H1 (cell line): ENCODE data around the gene OCIAD1. TPM values are rescaled to one million over a fixed set of nuclear protein-coding genes. Genes with fewer than 3 reads are reported as not detected.

Experiments used
- ATF3 ChIP-seq: IDR thresholded peaks from 2 replicates; pipeline ENCODE4 v1.6.1; 2011; ENCODE audit warnings: low read depth, mild to moderate bottlenecking, low read length; ENCODE audit not compliant: insufficient read depth
- BCL11A ChIP-seq, 2 experiments: IDR thresholded peaks; one replicate each; pipeline ENCODE4 v1.6.1; 2011; ENCODE audit warnings: low read depth in 2 of 2, low read length in 2 of 2, mild to moderate bottlenecking in 2 of 2
- BRCA1 ChIP-seq: IDR thresholded peaks from 2 replicates; pipeline ENCODE4 v1.6.1; 2012; ENCODE audit warnings: low read depth, low read length, improper control_type of control experiment
- CBX8 ChIP-seq: fragments of 300-800, 300-1000 bp; sonication (generic); IDR thresholded peaks from 2 replicates; pipeline ENCODE4 v1.7.1; 2016; ENCODE audit warnings: low read depth, low read length, borderline replicate concordance
- CHD1 ChIP-seq: IDR thresholded peaks from 2 replicates; pipeline ENCODE4 v1.6.1; 2012; ENCODE audit warnings: low read depth, low read length, improper control_type of control experiment
- CHD2 ChIP-seq: IDR thresholded peaks from 2 replicates; pipeline ENCODE4 v1.6.1; 2012; ENCODE audit warnings: low read length, improper control_type of control experiment
- CTBP2 ChIP-seq: IDR thresholded peaks from 2 replicates; pipeline ENCODE4 v1.7.0; 2011; ENCODE audit warnings: borderline replicate concordance, mild to moderate bottlenecking, moderate library complexity, mixed read lengths, low read length; ENCODE audit not compliant: insufficient read depth, insufficient read length
- EGR1 ChIP-seq: IDR thresholded peaks from 2 replicates; pipeline ENCODE4 v1.6.1; 2011; ENCODE audit warnings: low read depth, low read length, borderline replicate concordance
- EP300 ChIP-seq, 2 experiments: IDR thresholded peaks; 1 replicate in 1 of 2; 2 replicates in 1 of 2; pipeline ENCODE4 v1.6.1; 2011 to 2012; ENCODE audit warnings: low read depth in 2 of 2, low read length in 2 of 2, mild to moderate bottlenecking in 2 of 2, borderline replicate concordance in 1 of 2, inconsistent platforms in 1 of 2, moderate library complexity in 1 of 2
- HDAC2 ChIP-seq, 2 experiments: fragments of 300-600 bp in 1 of 2; sonication (generic) in 1 of 2; IDR thresholded peaks; 2 replicates each; pipeline ENCODE4 v1.6.1; 2011 to 2012; ENCODE audit warnings: low read depth in 2 of 2, low read length in 2 of 2, mild to moderate bottlenecking in 2 of 2, moderate library complexity in 2 of 2, borderline replicate concordance in 1 of 2, inconsistent platforms in 1 of 2
- KDM5A ChIP-seq: fragments of 200-600 bp; IDR thresholded peaks from 2 replicates; pipeline ENCODE4 v1.7.1; 2012; ENCODE audit warnings: mild to moderate bottlenecking, low read length, inconsistent platforms, mixed read lengths
- NANOG ChIP-seq: IDR thresholded peaks from 2 replicates; pipeline ENCODE4 v1.6.1; 2011; ENCODE audit warnings: low read length, low read depth, mild to moderate bottlenecking, inconsistent platforms; ENCODE audit not compliant: insufficient read depth, poor library complexity, severe bottlenecking
- NRF1 ChIP-seq: IDR thresholded peaks from 2 replicates; pipeline ENCODE4 v1.6.1; 2011; ENCODE audit warnings: mild to moderate bottlenecking, low read depth, low read length, improper control_type of control experiment
- POLR2A ChIP-seq, 2 experiments: IDR thresholded peaks; 1 replicate in 1 of 2; 2 replicates in 1 of 2; pipeline ENCODE4 v1.6.1; 2011; ENCODE audit warnings: low read depth in 2 of 2, low read length in 2 of 2, mild to moderate bottlenecking in 2 of 2; ENCODE audit errors: control extremely low read depth in 1 of 2
- POLR2AphosphoS5 ChIP-seq: IDR thresholded peaks from 2 replicates; pipeline ENCODE4 v1.6.1; 2011; ENCODE audit warnings: low read depth, low read length
- RBBP5 ChIP-seq: IDR thresholded peaks from 2 replicates; pipeline ENCODE4 v1.7.1; 2012; ENCODE audit warnings: low read depth, mild to moderate bottlenecking, inconsistent platforms, low read length, moderate library complexity, borderline replicate concordance
- RXRA ChIP-seq: IDR thresholded peaks from 2 replicates; pipeline ENCODE4 v1.6.1; 2011; ENCODE audit warnings: low read depth, mild to moderate bottlenecking, low read length, moderate library complexity; ENCODE audit not compliant: insufficient read depth
- SIX5 ChIP-seq: IDR thresholded peaks from 2 replicates; pipeline ENCODE4 v1.6.1; 2011; ENCODE audit warnings: mild to moderate bottlenecking, low read depth, low read length
- SP1 ChIP-seq: IDR thresholded peaks from 2 replicates; pipeline ENCODE4 v1.6.1; 2011; ENCODE audit warnings: low read depth, low read length
- SP2 ChIP-seq: IDR thresholded peaks from 2 replicates; pipeline ENCODE4 v1.6.1; 2012; ENCODE audit warnings: mild to moderate bottlenecking, low read length, inconsistent platforms
- SP4 ChIP-seq: IDR thresholded peaks from 2 replicates; pipeline ENCODE4 v1.6.1; 2012; ENCODE audit warnings: low read length, inconsistent platforms
- SRF ChIP-seq: IDR thresholded peaks from 2 replicates; pipeline ENCODE4 v1.6.1; 2011; ENCODE audit warnings: mild to moderate bottlenecking, low read depth, low read length, moderate library complexity
- TEAD4 ChIP-seq: IDR thresholded peaks from 2 replicates; pipeline ENCODE4 v1.6.1; 2012; ENCODE audit warnings: low read depth, low read length, inconsistent platforms, mixed read lengths
- YY1 ChIP-seq: IDR thresholded peaks from 2 replicates; pipeline ENCODE4 v1.6.1; 2011; ENCODE audit warnings: low read depth, mild to moderate bottlenecking, low read length
- polyA plus RNA-seq, 7 experiments: library from polyadenylated mRNA; depleted of rRNA in 3 of 7; stranded (reverse) in 5 of 7; unstranded in 2 of 7; fragments of >200 nt in 5 of 7; fragments of 200-250 nt in 2 of 7; gene quantifications; 1 replicate in 5 of 7; 2 replicates in 1 of 7; 4 replicates in 1 of 7; pipeline versions ENCODE4 v1.2.1 to v1.2.3, GENCODE V29; 2011 to 2013; ENCODE audit warnings: missing spikeins in 2 of 7, mixed read lengths in 2 of 7
- total RNA-seq: library from RNA; stranded (reverse); fragmentation: NEBNext Ultra II Directional; extraction: Animal tissue kit (Norgen Biotek cat#: 25700); gene quantifications from 2 replicates; pipeline ENCODE4 v1.2.1, GENCODE V29; 2021

OCIAD1 gene
- total and polyA plus RNA-seq, 2 of the 8 experiments (the other 6 are each of a cell fraction or from before 2014, with no cell fraction given), result 79.9 to 163 TPM

- no peak for TF ChIP-seq BCL11A (IDR thresholded peaks at IDR 0.05; ENCODE audit: low read depth in 2 of 2, low read length in 2 of 2)
- peak in 1 of 2 experiments; percentile 56; a peak in 1 of 3 replicates for TF ChIP-seq EP300 (IDR thresholded peaks at IDR 0.05; ENCODE audit: borderline replicate concordance in 1 of 2, low read depth in 2 of 2, low read length in 2 of 2)
- no peak for TF ChIP-seq EGR1
- TF ChIP-seq SP2, result no peak
- TF ChIP-seq SP4, result no peak
- no peak for TF ChIP-seq NRF1
- no peak for TF ChIP-seq CTBP2
- TF ChIP-seq CBX8, result no peak
- TF ChIP-seq SP1, result peak; percentile 35; the same call in 1 of the 2 replicates
- no peak; the same call in 1 of the 2 replicates for TF ChIP-seq RBBP5
- no peak for TF ChIP-seq SIX5
- peak; percentile 88 for TF ChIP-seq POLR2AphosphoS5
- TF ChIP-seq SRF, result no peak
- TF ChIP-seq CHD2, result no peak
- TF ChIP-seq CHD1, result no peak
- no peak for TF ChIP-seq RXRA
- TF ChIP-seq HDAC2 (IDR thresholded peaks at IDR 0.05; ENCODE audit: borderline replicate concordance in 1 of 2, low read depth in 2 of 2, low read length in 2 of 2), result 0 out of 4 replicates have a peak, but pooled peaks of 1 of the 2 experiments have one; percentile 29
- TF ChIP-seq TEAD4, result no peak
- TF ChIP-seq NANOG, result no peak
- no peak for TF ChIP-seq KDM5A
- TF ChIP-seq BRCA1, result no peak
- no peak for TF ChIP-seq YY1
- TF ChIP-seq ATF3, result no peak
- TF ChIP-seq POLR2A (IDR thresholded peaks at IDR 0.05; ENCODE audit: control extremely low read depth in 1 of 2, low read depth in 2 of 2, low read length in 2 of 2), result peak; percentile 73 to 82
Measured at GRCh38 chr4:48906206-48907173, 75.6 kb downstream of the OCIAD1 start, which contains the start of gene OCIAD2 (continued).
